ENCODE results near the gene RAI14. TPM values are rescaled to one million over a fixed set of nuclear protein-coding genes. Genes with fewer than 3 reads are reported as not detected.
A peak's percentile ranks its signal among the peaks of the same experiment; 100 is the strongest.

RAI14 gene
- total RNA-seq, 1 donor from 2014 or later: 259 TPM

DNA sequence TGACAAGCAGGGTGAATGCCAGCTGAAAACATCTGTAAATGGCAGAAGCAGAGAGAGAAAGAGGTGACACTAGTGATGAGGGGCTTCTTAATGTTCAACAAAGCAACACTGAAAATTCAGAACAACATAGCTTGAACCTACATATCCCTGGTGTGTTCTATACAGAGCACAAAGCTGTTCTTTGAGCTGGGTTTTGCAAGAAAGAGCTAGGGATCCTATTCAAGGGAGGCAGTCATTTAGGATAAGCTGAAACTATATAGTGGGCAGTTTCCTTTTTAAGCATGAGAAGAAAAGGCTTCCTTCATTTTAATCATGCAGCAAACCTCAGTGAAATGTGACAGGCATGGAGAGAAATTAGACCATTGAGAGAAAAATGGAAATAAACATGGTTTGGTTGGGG is 45.6 kb upstream of the RAI14 start:
- DNase-seq: no peak

GRCh38 chr5:34611464-34612415 is 44.4 kb upstream of the RAI14 start:
- Mint-ChIP-seq H3K4me3 (ENCODE audit: unreplicated experiment) (no peak overlapping the region), H3K9me3 (ENCODE audit: unreplicated experiment) (peaks cover 2% of the 10 kb centered on the region), H3K36me3 (ENCODE audit: unreplicated experiment) (no peaks in the 10 kb centered on the region), H3K27me3 (ENCODE audit: unreplicated experiment) (peaks cover 2% of the 10 kb centered on the region), H3K27ac (ENCODE audit: unreplicated experiment) (peak overlapping the region; percentile 84), H3K4me1 (ENCODE audit: low read depth, unreplicated experiment) (peaks cover 16% of the 10 kb centered on the region)
- no peak for TF ChIP-seq CTCF (IDR thresholded peaks at IDR 0.05; ENCODE audit: partially characterized antibody, unreplicated experiment)
- DNase-seq: no peak

More for the DNA sequence above, 45.6 kb upstream of the RAI14 start:
- Mint-ChIP-seq H3K9me3 (ENCODE audit: unreplicated experiment) (no peaks in the 10 kb centered on the region), H3K4me3 (ENCODE audit: unreplicated experiment) (no peak overlapping the region), H3K27me3 (ENCODE audit: unreplicated experiment) (peaks cover 3% of the 10 kb centered on the region), H3K4me1 (ENCODE audit: low read depth, unreplicated experiment) (peaks cover 21% of the 10 kb centered on the region), H3K36me3 (ENCODE audit: unreplicated experiment) (no peaks in the 10 kb centered on the region), H3K27ac (ENCODE audit: unreplicated experiment) (peak overlapping the region; percentile 9)
- no peak for TF ChIP-seq CTCF (IDR thresholded peaks at IDR 0.05; ENCODE audit: partially characterized antibody, unreplicated experiment)

DNA sequence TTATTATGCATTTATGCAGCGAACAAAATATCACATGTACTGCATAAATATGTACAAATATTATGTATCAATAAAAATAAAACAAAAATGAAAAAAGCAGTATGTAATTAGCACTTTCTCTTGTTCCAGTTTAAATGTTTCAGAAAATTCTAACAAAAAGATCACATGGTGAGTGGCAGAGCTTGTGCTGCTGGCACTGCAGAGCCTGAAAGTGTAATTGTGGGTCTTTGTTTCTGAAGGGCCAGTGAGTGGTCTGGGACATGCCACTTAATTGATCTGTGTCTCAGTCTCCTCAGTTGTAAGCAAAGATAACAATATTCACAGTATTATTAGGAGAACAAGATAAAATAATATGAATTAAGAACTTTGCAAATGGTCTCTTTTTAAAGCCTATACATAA is 39.5 kb upstream of the RAI14 start:
- Mint-ChIP-seq H3K4me3 (ENCODE audit: unreplicated experiment) (no peak overlapping the region), H3K36me3 (ENCODE audit: unreplicated experiment) (no peaks in the 10 kb centered on the region), H3K4me1 (ENCODE audit: low read depth, unreplicated experiment) (peaks cover 12% of the 10 kb centered on the region), H3K9me3 (ENCODE audit: unreplicated experiment) (peaks cover 7% of the 10 kb centered on the region), H3K27ac (ENCODE audit: unreplicated experiment) (no peak overlapping the region), H3K27me3 (ENCODE audit: unreplicated experiment) (peaks cover 6% of the 10 kb centered on the region)
- TF ChIP-seq CTCF (IDR thresholded peaks at IDR 0.05; ENCODE audit: partially characterized antibody, unreplicated experiment): no peak
- DNase-seq: no peak

DNA sequence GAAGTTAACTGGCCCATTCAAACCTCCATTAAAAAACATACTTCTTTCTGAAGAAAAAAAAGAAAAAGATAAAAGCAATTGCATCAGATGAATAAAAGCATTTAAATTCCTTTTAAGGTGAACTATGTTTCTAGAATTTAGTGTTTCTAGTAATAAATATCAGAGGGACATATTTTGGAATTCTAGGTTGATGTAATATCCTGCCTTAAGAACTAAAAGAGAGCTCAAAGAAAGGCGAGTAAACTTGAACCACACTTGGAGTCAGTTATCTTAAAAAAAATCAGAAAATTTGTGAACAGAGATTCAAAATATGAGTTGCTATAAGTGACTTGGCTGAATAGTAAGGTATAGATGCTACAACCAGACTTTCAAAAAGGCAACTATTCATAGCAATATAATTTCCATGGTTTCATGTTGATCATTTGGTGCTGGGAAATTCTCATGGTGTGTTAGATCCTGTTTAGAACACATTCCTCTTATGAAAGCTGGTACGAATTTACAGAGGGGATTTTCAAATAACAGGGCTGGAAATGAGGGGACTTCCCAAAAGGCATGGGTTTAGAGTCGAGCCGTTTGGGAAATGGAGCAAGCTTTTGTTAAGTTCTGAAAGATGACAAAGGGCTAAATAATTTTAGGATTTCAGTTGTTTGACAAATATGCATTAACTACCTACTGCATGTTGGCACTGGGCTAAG is 37.6 kb upstream of the RAI14 start:
- Mint-ChIP-seq H3K27me3 (ENCODE audit: unreplicated experiment) (peaks cover 6% of the 10 kb centered on the region), H3K4me1 (ENCODE audit: low read depth, unreplicated experiment) (peaks cover 11% of the 10 kb centered on the region), H3K4me3 (ENCODE audit: unreplicated experiment) (no peak overlapping the region), H3K27ac (ENCODE audit: unreplicated experiment) (no peak overlapping the region), H3K9me3 (ENCODE audit: unreplicated experiment) (peaks cover 7% of the 10 kb centered on the region), H3K36me3 (ENCODE audit: unreplicated experiment) (no peaks in the 10 kb centered on the region)
- no peak for TF ChIP-seq CTCF (IDR thresholded peaks at IDR 0.05; ENCODE audit: partially characterized antibody, unreplicated experiment)
- DNase-seq: no peak

Data from glutamatergic neuron (in vitro differentiated cells).